ENCODE data around the gene SLC9A4. TPM values are rescaled to one million over a fixed set of nuclear protein-coding genes. Genes with fewer than 3 reads are reported as not detected.

The SLC9A4 gene
- total and polyA plus RNA-seq, 2 donors (not counting 3 experiments of a cell fraction or from before 2014, with no cell fraction given) = not detected

DNA sequence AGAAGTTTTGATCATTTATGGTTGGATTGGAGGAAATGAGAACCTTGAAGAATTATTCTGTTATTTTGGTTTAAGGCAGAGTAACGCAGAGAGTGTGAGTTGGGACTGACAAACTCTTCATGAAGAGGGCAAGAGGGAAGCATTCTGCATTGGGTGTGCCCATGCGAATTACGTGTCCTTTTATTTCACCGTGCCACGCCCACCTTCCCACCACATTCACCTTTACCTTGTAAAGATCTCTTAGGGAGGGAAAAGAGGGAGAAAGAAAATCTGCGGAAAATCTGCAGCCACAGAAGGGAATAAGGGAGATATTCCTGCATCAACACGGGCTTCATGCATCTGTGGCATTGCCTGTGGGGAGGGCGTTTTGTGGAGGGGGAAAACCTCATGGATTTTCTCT lies 31.8 kb downstream of the SLC9A4 start:
- intact Hi-C loops (cut with micrococcal nuclease) (no loop called here), dilution Hi-C loops (cut with MboI; ENCODE audit: extremely low pct_ligation_motif_present, low sequenced_read_pairs) (no loop called here)
- no TSS peak for BruUV-seq (replicated peaks)
- no peaks in the 10 kb centered on the region for H3K9me1 ChIP-seq (replicated peaks; ENCODE audit: control insufficient read depth, extremely low read depth, insufficient read depth, low read length)
- no peak for TF ChIP-seq JUN (IDR thresholded peaks at IDR 0.05; ENCODE audit: borderline replicate concordance, insufficient read depth, insufficient read length, low read depth)
- TF ChIP-seq, protein P1, sequence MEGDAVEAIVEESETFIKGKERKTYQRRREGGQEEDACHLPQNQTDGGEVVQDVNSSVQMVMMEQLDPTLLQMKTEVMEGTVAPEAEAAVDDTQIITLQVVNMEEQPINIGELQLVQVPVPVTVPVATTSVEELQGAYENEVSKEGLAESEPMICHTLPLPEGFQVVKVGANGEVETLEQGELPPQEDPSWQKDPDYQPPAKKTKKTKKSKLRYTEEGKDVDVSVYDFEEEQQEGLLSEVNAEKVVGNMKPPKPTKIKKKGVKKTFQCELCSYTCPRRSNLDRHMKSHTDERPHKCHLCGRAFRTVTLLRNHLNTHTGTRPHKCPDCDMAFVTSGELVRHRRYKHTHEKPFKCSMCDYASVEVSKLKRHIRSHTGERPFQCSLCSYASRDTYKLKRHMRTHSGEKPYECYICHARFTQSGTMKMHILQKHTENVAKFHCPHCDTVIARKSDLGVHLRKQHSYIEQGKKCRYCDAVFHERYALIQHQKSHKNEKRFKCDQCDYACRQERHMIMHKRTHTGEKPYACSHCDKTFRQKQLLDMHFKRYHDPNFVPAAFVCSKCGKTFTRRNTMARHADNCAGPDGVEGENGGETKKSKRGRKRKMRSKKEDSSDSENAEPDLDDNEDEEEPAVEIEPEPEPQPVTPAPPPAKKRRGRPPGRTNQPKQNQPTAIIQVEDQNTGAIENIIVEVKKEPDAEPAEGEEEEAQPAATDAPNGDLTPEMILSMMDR (IDR thresholded peaks at IDR 0.05; ENCODE audit: extremely low read depth in 1 of 2, insufficient read depth in 1 of 2, low read depth in 1 of 2, low read length in 2 of 2) = no peak
- TF ChIP-seq GATA2 (IDR thresholded peaks at IDR 0.05; ENCODE audit: insufficient read depth, insufficient read length, low read depth, low read length) = no peak
- no peak for TF ChIP-seq EZH2 (IDR thresholded peaks at IDR 0.05; ENCODE audit: borderline replicate concordance, low read depth, low read length, severe bottlenecking)
- no peak for TF ChIP-seq FOS (IDR thresholded peaks at IDR 0.05; ENCODE audit: borderline replicate concordance, insufficient read depth, low read length)
- TF ChIP-seq MYC (IDR thresholded peaks at IDR 0.05; ENCODE audit: low read depth, low read length) = no peak
- TF ChIP-seq, protein P2, sequence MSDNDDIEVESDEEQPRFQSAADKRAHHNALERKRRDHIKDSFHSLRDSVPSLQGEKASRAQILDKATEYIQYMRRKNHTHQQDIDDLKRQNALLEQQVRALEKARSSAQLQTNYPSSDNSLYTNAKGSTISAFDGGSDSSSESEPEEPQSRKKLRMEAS (IDR thresholded peaks at IDR 0.05; ENCODE audit: insufficient read depth, insufficient read length) = no peak
- TF ChIP-seq POLR2AphosphoS5 (IDR thresholded peaks at IDR 0.05; ENCODE audit: insufficient read depth, low read depth, low read length) = no peak
- TF ChIP-seq POLR2A (IDR thresholded peaks at IDR 0.05; ENCODE audit: low read depth, low read length) = no peak
- no peak for DNase-seq (ENCODE audit: low read depth, low spot score)
- H3K79me2 ChIP-seq (ENCODE audit: control insufficient read depth, insufficient read depth, low read length) = no peaks in the 10 kb centered on the region
- no peak overlapping the region for H3K9ac ChIP-seq (replicated peaks; ENCODE audit: extremely low read depth, insufficient read depth, low read length)
- peaks cover 2 to 7% of the 10 kb centered on the region in 2 experiments for H3K27me3 ChIP-seq (ENCODE audit: control insufficient read depth in 2 of 2, insufficient read depth in 2 of 2, low read length in 2 of 2)
- H3K27ac ChIP-seq (ENCODE audit: insufficient read depth, low read depth, low read length) = no peak overlapping the region
- ChIA-PET CTCF (no interaction called here), POLR2A (no interaction called here)
- no peak overlapping the region for H3K4me3 ChIP-seq (replicated peaks in 1 of 3; ENCODE audit: insufficient read depth in 1 of 3, low read depth in 1 of 3, low read length in 3 of 3)
- H3K36me3 ChIP-seq (ENCODE audit: control insufficient read depth in 2 of 2, extremely low read depth in 1 of 2, insufficient read depth in 2 of 2, low read length in 2 of 2) = no peaks in the 10 kb centered on the region
- peaks cover 13% of the 10 kb centered on the region for H3K4me1 ChIP-seq (ENCODE audit: control insufficient read depth, extremely low read depth, insufficient read depth, low read length)
- no peak overlapping the region for H2AFZ ChIP-seq (ENCODE audit: low read depth, low read length)
- no peak for FAIRE-seq
- H4K20me1 ChIP-seq (replicated peaks; ENCODE audit: control insufficient read depth, extremely low read depth, insufficient read depth, low read length) = no peaks in the 10 kb centered on the region
- H3K9me3 ChIP-seq (replicated peaks; ENCODE audit: control insufficient read depth, insufficient read depth, low read length) = no peaks in the 10 kb centered on the region
- no peak overlapping the region for H3K4me2 ChIP-seq (ENCODE audit: insufficient read depth, low read length)

All from endothelial cell of umbilical vein (primary cell).